ENCODE results near the gene AGMO. TPM values are rescaled to one million over a fixed set of nuclear protein-coding genes. Genes with fewer than 3 reads are reported as not detected.

The AGMO gene
- total and polyA plus RNA-seq, 10 of the 15 experiments (the other 5 are each of a cell fraction or from before 2014, with no cell fraction given): 0.11 to 0.29 TPM; not detected in 8

DNA sequence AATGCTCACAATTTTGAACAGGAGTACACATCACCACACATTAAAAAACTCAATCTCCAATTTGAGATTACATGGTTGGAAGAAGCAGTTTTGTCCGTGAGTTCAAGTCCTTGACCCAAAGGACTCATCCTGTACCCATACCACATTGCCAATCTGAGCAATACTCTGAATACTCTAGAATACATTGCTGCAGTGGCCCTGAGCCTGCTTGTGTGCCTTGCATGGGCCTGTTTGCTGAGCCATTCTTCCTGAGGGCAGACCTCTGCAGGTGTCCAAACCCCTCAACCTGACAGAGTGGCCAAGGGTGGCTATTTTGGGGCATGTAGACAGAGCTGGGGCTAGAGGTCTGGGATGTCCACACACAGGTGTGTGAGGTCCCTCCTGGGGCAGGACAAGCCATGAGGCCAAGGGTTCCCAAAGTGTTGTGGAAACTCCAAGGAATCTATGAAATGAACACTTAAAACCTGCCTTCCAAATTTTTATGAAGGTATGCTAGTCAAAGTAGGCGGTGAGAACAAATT lies 15.5 kb downstream of the AGMO start:
- POLR2A ChIA-PET: no interaction called here
- no peak for ATAC-seq

More for the DNA sequence above, 15.5 kb downstream of the AGMO start:
- no TSS peak for BruUV-seq (replicated peaks)
- Histone ChIP-seq H3K27ac (ENCODE audit: control insufficient read depth, insufficient read depth) (no peak overlapping the region), H3K27me3 (replicated peaks in 1 of 2; ENCODE audit: control insufficient read depth in 2 of 2, insufficient read depth in 2 of 2, low read length in 1 of 2) (no peaks in the 10 kb centered on the region), H4K20me1 (ENCODE audit: control insufficient read depth, insufficient read depth) (no peaks in the 10 kb centered on the region), H3K9ac (ENCODE audit: control insufficient read depth, insufficient read depth, low read length) (no peak overlapping the region), H3K4me3 (no peak overlapping the region), H3K4me1 (ENCODE audit: control insufficient read depth, insufficient read depth, low read length) (no peaks in the 10 kb centered on the region), H3K9me3 (replicated peaks; ENCODE audit: control insufficient read depth, insufficient read depth, low read length) (no peaks in the 10 kb centered on the region), H3K79me2 (ENCODE audit: control insufficient read depth, insufficient read depth, low read length) (no peaks in the 10 kb centered on the region), H3K4me2 (ENCODE audit: control insufficient read depth, insufficient read depth) (no peak overlapping the region), H2AFZ (ENCODE audit: control insufficient read depth, low read depth, low read length) (no peak overlapping the region), H3K36me3 (ENCODE audit: control insufficient read depth in 2 of 2, insufficient read depth in 2 of 2, low read length in 1 of 2) (no peaks in the 10 kb centered on the region)
- in situ Hi-C loops (cut with MboI) (no loop called here), intact Hi-C loops (cut with micrococcal nuclease; ENCODE audit: unreplicated experiment) (no loop called here)
- ChIA-PET RAD21 (ENCODE audit: unreplicated experiment) (no interaction called here), CTCF (no interaction called here), SMC1A (ENCODE audit: uncharacterized antibody, unreplicated experiment) (interaction anchor here (0.7 kb wide), 1 partner anchor 166 kb away, joined by 3 read pairs; no protein-coding TSS in a partner anchor)
- DNase-seq (ENCODE audit: low read depth, low spot score): no peak
- TF ChIP-seq ZNF217 (IDR thresholded peaks at IDR 0.05) (no peak), FOS (IDR thresholded peaks at IDR 0.05; ENCODE audit: borderline replicate concordance, extremely low read depth, insufficient read length) (no peak), YBX1 (IDR thresholded peaks at IDR 0.05) (no peak), SREBF2 (IDR thresholded peaks at IDR 0.05; ENCODE audit: low read length) (no peak), CREB1 (IDR thresholded peaks at IDR 0.05; ENCODE audit: low read depth) (no peak), BMI1 (IDR thresholded peaks at IDR 0.05; ENCODE audit: borderline replicate concordance) (no peak), USF1 (IDR thresholded peaks at IDR 0.05; ENCODE audit: borderline replicate concordance, extremely low read length, insufficient read depth, low read depth, low read length) (no peak), ZNF384 (IDR thresholded peaks at IDR 0.05; ENCODE audit: borderline replicate concordance, low read depth, low read length) (no peak), NFYB (IDR thresholded peaks at IDR 0.05; ENCODE audit: insufficient read depth, low read depth, low read length) (no peak), REST (IDR thresholded peaks at IDR 0.05; ENCODE audit: low read depth, low read length) (no peak), ASH2L (IDR thresholded peaks at IDR 0.05; ENCODE audit: borderline replicate concordance, low read depth) (no peak), HDAC6 (IDR thresholded peaks at IDR 0.05; ENCODE audit: unreplicated experiment) (no peak), NBN (IDR thresholded peaks at IDR 0.05) (no peak), CHD1 (IDR thresholded peaks at IDR 0.05; ENCODE audit: low read depth, low read length) (no peak), SMC3 (IDR thresholded peaks at IDR 0.05; ENCODE audit: borderline replicate concordance, low read length) (no peak)
- TF ChIP-seq, protein P1, sequence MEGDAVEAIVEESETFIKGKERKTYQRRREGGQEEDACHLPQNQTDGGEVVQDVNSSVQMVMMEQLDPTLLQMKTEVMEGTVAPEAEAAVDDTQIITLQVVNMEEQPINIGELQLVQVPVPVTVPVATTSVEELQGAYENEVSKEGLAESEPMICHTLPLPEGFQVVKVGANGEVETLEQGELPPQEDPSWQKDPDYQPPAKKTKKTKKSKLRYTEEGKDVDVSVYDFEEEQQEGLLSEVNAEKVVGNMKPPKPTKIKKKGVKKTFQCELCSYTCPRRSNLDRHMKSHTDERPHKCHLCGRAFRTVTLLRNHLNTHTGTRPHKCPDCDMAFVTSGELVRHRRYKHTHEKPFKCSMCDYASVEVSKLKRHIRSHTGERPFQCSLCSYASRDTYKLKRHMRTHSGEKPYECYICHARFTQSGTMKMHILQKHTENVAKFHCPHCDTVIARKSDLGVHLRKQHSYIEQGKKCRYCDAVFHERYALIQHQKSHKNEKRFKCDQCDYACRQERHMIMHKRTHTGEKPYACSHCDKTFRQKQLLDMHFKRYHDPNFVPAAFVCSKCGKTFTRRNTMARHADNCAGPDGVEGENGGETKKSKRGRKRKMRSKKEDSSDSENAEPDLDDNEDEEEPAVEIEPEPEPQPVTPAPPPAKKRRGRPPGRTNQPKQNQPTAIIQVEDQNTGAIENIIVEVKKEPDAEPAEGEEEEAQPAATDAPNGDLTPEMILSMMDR (IDR thresholded peaks at IDR 0.05 in 2 of 3, conservative IDR thresholded peaks at IDR 0.05 in 1 of 3; ENCODE audit: control insufficient read depth in 2 of 3, extremely low read depth in 1 of 3, insufficient read depth in 1 of 3, low read depth in 3 of 3, low read length in 3 of 3): no peak
- TF ChIP-seq, protein P2, sequence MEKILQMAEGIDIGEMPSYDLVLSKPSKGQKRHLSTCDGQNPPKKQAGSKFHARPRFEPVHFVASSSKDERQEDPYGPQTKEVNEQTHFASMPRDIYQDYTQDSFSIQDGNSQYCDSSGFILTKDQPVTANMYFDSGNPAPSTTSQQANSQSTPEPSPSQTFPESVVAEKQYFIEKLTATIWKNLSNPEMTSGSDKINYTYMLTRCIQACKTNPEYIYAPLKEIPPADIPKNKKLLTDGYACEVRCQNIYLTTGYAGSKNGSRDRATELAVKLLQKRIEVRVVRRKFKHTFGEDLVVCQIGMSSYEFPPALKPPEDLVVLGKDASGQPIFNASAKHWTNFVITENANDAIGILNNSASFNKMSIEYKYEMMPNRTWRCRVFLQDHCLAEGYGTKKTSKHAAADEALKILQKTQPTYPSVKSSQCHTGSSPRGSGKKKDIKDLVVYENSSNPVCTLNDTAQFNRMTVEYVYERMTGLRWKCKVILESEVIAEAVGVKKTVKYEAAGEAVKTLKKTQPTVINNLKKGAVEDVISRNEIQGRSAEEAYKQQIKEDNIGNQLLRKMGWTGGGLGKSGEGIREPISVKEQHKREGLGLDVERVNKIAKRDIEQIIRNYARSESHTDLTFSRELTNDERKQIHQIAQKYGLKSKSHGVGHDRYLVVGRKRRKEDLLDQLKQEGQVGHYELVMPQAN (conservative IDR thresholded peaks at IDR 0.05): no peak
- WGBS (ENCODE audit: insufficient coverage, insufficient replicate concordance, low lambda C conversion rate, missing lambda C conversion rate): 2% methylated on average over 2 of the region's 2 CpGs
- FAIRE-seq: no peak

All from GM12878 (cell line).